ENCODE results near the gene ADCY5.

The ADCY5 gene

DNA sequence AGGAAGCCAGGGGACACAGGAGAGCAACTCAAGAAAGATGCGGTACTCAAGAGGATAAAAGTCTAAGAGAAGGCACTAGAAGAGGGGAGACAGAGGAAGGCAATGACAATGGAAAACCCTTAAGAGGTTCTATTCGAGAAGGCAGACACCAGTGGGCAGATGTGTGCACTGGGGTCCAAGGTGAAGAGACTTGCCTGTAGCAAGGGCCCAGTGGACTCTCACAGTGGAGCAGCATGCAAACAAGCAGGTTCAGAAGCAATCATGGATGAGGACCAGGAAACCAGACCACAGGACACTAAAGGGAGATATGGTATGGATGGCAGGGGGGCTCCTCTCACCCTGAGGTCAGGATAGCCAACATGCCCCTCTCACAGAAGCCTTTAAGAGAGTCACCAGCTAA is 2.7 kb downstream of the ADCY5 start:
- Histone ChIP-seq H2AFZ (ENCODE audit: low read depth, low read length) (no peak overlapping the region), H3K4me1 (ENCODE audit: insufficient read depth, low read length) (no peaks in the 10 kb centered on the region), H3K4me2 (ENCODE audit: insufficient read depth, low read length) (no peak overlapping the region), H3K36me3 (ENCODE audit: insufficient read depth, low read length) (no peaks in the 10 kb centered on the region), H3K27me3 (ENCODE audit: insufficient read depth, low read length, poor library complexity) (peaks cover 2% of the 10 kb centered on the region), H3K9me3 (ENCODE audit: insufficient read depth, low read length, severe bottlenecking) (no peaks in the 10 kb centered on the region), H4K20me1 (ENCODE audit: insufficient read depth, low read length) (no peaks in the 10 kb centered on the region), H3K79me2 (ENCODE audit: insufficient read depth, low read length) (no peaks in the 10 kb centered on the region), H3K27ac (ENCODE audit: low read length) (no peak overlapping the region), H3K4me3 (ENCODE audit: low read depth in 1 of 2, low read length in 2 of 2) (no peak overlapping the region), H3K9ac (ENCODE audit: low read depth, low read length) (no peak overlapping the region)
- DNase-seq (no peak), ATAC-seq (ENCODE audit: insufficient read depth, low read depth) (no peak)
- TF ChIP-seq EZH2 (IDR thresholded peaks at IDR 0.05; ENCODE audit: borderline replicate concordance, low read depth, low read length, severe bottlenecking), result no peak
- TF ChIP-seq, protein P1, sequence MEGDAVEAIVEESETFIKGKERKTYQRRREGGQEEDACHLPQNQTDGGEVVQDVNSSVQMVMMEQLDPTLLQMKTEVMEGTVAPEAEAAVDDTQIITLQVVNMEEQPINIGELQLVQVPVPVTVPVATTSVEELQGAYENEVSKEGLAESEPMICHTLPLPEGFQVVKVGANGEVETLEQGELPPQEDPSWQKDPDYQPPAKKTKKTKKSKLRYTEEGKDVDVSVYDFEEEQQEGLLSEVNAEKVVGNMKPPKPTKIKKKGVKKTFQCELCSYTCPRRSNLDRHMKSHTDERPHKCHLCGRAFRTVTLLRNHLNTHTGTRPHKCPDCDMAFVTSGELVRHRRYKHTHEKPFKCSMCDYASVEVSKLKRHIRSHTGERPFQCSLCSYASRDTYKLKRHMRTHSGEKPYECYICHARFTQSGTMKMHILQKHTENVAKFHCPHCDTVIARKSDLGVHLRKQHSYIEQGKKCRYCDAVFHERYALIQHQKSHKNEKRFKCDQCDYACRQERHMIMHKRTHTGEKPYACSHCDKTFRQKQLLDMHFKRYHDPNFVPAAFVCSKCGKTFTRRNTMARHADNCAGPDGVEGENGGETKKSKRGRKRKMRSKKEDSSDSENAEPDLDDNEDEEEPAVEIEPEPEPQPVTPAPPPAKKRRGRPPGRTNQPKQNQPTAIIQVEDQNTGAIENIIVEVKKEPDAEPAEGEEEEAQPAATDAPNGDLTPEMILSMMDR (IDR thresholded peaks at IDR 0.05; ENCODE audit: borderline replicate concordance, extremely low read depth, low read length, poor library complexity, severe bottlenecking), result no peak

DNA sequence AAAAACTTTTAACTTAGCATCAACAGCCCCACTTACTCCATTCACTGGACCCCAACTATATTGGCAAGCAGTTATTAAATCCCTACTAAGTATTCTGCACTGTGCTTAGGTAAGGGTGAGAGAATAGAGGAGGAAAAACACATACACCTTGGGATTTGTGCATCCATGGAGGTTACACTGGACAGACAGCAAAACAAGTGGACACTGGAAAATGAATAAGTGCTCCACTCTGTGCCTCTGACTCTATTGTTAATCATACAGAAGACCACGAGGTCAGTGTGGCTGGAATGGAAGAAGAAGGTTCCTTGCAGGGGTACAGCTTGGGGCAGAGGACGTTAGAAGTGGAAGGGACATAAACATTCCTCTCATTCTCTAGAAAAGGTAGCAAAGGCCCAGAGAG is 3.2 kb downstream of the ADCY5 start:
- ATAC-seq (ENCODE audit: insufficient read depth, low read depth), result no peak
- Histone ChIP-seq H3K27ac (ENCODE audit: low read length) (no peak overlapping the region), H4K20me1 (ENCODE audit: insufficient read depth, low read length) (no peaks in the 10 kb centered on the region), H2AFZ (ENCODE audit: low read depth, low read length) (no peak overlapping the region), H3K4me3 (ENCODE audit: low read depth in 1 of 2, low read length in 2 of 2) (no peak overlapping the region), H3K9me3 (ENCODE audit: insufficient read depth, low read length, severe bottlenecking) (no peaks in the 10 kb centered on the region), H3K4me1 (ENCODE audit: insufficient read depth, low read length) (no peaks in the 10 kb centered on the region), H3K27me3 (ENCODE audit: insufficient read depth, low read length, poor library complexity) (peaks cover 2% of the 10 kb centered on the region), H3K9ac (ENCODE audit: low read depth, low read length) (no peak overlapping the region), H3K79me2 (ENCODE audit: insufficient read depth, low read length) (no peaks in the 10 kb centered on the region), H3K4me2 (ENCODE audit: insufficient read depth, low read length) (no peak overlapping the region), H3K36me3 (ENCODE audit: insufficient read depth, low read length) (no peaks in the 10 kb centered on the region)
- TF ChIP-seq EZH2 (IDR thresholded peaks at IDR 0.05; ENCODE audit: borderline replicate concordance, low read depth, low read length, severe bottlenecking), result no peak
- TF ChIP-seq, protein P1 (IDR thresholded peaks at IDR 0.05; ENCODE audit: borderline replicate concordance, extremely low read depth, low read length, poor library complexity, severe bottlenecking), result no peak
- no peak for DNase-seq

DNA sequence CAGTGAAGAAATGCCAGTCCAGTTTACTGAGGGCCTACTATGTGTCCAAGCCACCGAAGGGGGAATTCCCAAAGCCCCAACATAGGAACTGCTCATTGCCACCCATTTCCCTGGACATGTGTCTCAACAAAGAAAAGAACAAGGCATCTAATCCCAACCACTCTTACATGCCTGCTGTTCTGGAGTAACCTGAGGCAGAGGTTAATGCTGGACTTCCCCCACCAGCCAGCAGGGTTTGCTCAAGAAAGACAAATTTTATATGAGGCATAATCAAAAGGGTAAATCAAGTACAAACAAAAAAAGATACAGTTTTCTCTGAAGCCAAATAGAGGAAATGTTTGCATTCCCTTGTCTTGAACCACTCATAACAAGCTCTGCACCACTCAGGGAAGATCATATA is 4.1 kb downstream of the ADCY5 start:
- no peak overlapping the region for H3K4me3 ChIP-seq (ENCODE audit: low read depth in 1 of 2, low read length in 2 of 2)
- H4K20me1 ChIP-seq (ENCODE audit: insufficient read depth, low read length), result no peaks in the 10 kb centered on the region
- H3K27me3 ChIP-seq (ENCODE audit: insufficient read depth, low read length, poor library complexity), result peaks cover 2% of the 10 kb centered on the region
- H3K4me1 ChIP-seq (ENCODE audit: insufficient read depth, low read length), result no peaks in the 10 kb centered on the region
- no peaks in the 10 kb centered on the region for H3K9me3 ChIP-seq (ENCODE audit: insufficient read depth, low read length, severe bottlenecking)
- H3K4me2 ChIP-seq (ENCODE audit: insufficient read depth, low read length), result no peak overlapping the region
- H3K36me3 ChIP-seq (ENCODE audit: insufficient read depth, low read length), result no peaks in the 10 kb centered on the region
- TF ChIP-seq, protein P1 (IDR thresholded peaks at IDR 0.05; ENCODE audit: borderline replicate concordance, extremely low read depth, low read length, poor library complexity, severe bottlenecking), result no peak
- TF ChIP-seq EZH2 (IDR thresholded peaks at IDR 0.05; ENCODE audit: borderline replicate concordance, low read depth, low read length, severe bottlenecking), result no peak
- no peak overlapping the region for H3K9ac ChIP-seq (ENCODE audit: low read depth, low read length)
- H2AFZ ChIP-seq (ENCODE audit: low read depth, low read length), result no peak overlapping the region
- ATAC-seq (ENCODE audit: insufficient read depth, low read depth) (no peak), DNase-seq (no peak)
- H3K79me2 ChIP-seq (ENCODE audit: insufficient read depth, low read length), result no peaks in the 10 kb centered on the region
- H3K27ac ChIP-seq (ENCODE audit: low read length), result no peak overlapping the region

DNA sequence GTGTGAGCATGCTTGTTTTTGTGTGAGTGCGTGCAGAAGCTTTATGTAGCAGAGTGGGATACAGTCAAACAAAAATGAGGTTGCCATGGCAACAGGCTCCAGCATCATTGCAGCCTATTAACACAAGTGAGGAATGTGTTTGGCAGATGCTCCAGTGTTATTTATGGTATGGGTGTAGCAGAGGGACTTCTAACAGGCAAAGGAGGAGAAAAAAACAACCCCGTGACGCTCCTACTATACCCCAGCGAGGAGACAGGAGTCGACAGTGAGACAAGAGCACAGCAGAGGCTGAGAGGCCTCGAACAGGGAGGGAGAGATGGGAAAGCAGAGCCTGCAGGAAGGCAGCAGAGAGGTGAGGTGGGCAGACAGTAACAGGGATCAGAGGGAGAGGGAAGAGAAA is 4.9 kb downstream of the ADCY5 start:
- Histone ChIP-seq H4K20me1 (ENCODE audit: insufficient read depth, low read length) (no peaks in the 10 kb centered on the region), H2AFZ (ENCODE audit: low read depth, low read length) (no peak overlapping the region), H3K4me1 (ENCODE audit: insufficient read depth, low read length) (no peaks in the 10 kb centered on the region), H3K9me3 (ENCODE audit: insufficient read depth, low read length, severe bottlenecking) (no peaks in the 10 kb centered on the region), H3K9ac (ENCODE audit: low read depth, low read length) (no peak overlapping the region), H3K27me3 (ENCODE audit: insufficient read depth, low read length, poor library complexity) (peaks cover 2% of the 10 kb centered on the region), H3K36me3 (ENCODE audit: insufficient read depth, low read length) (no peaks in the 10 kb centered on the region), H3K4me2 (ENCODE audit: insufficient read depth, low read length) (no peak overlapping the region), H3K27ac (ENCODE audit: low read length) (no peak overlapping the region), H3K4me3 (ENCODE audit: low read depth in 1 of 2, low read length in 2 of 2) (no peak overlapping the region), H3K79me2 (ENCODE audit: insufficient read depth, low read length) (no peaks in the 10 kb centered on the region)
- ATAC-seq (ENCODE audit: insufficient read depth, low read depth) (no peak), DNase-seq (no peak)
- TF ChIP-seq EZH2 (IDR thresholded peaks at IDR 0.05; ENCODE audit: borderline replicate concordance, low read depth, low read length, severe bottlenecking), result no peak
- TF ChIP-seq, protein P1 (IDR thresholded peaks at IDR 0.05; ENCODE audit: borderline replicate concordance, extremely low read depth, low read length, poor library complexity, severe bottlenecking), result no peak
